ENCODE data around the gene SORCS2.

Gene SORCS2

GRCh38 chr4:7516096-7516772 is 323.9 kb downstream of the SORCS2 start:
- in situ Hi-C loops (cut with MboI; ENCODE audit: low sequenced_read_pairs): no loop called here

GRCh38 chr4:7516773-7517144 is 324.4 kb downstream of the SORCS2 start:
- in situ Hi-C loops (cut with MboI; ENCODE audit: low sequenced_read_pairs): no loop called here

- in situ Hi-C loops (cut with MboI; ENCODE audit: low sequenced_read_pairs): no loop called here
These were observed 326.7 kb downstream of the SORCS2 start for GRCh38 chr4:7518871-7519637.

- in situ Hi-C loops (cut with MboI; ENCODE audit: low sequenced_read_pairs): no loop called here
These were observed 327.5 kb downstream of the SORCS2 start for GRCh38 chr4:7519638-7520376.

GRCh38 chr4:7521666-7522065 is 329.3 kb downstream of the SORCS2 start:
- in situ Hi-C loops (cut with MboI; ENCODE audit: low sequenced_read_pairs): no loop called here

GRCh38 chr4:7522452-7523220 is 330.3 kb downstream of the SORCS2 start:
- in situ Hi-C loops (cut with MboI; ENCODE audit: low sequenced_read_pairs): no loop called here

GRCh38 chr4:7523526-7523925 is 331.2 kb downstream of the SORCS2 start:
- in situ Hi-C loops (cut with MboI; ENCODE audit: low sequenced_read_pairs): no loop called here

- in situ Hi-C loops (cut with MboI; ENCODE audit: low sequenced_read_pairs): no loop called here
These were observed 331.8 kb downstream of the SORCS2 start for GRCh38 chr4:7524064-7524682.

- in situ Hi-C loops (cut with MboI; ENCODE audit: low sequenced_read_pairs): no loop called here
These were observed 332.5 kb downstream of the SORCS2 start for GRCh38 chr4:7524843-7525242.

GRCh38 chr4:7526491-7526890 is 334.2 kb downstream of the SORCS2 start:
- in situ Hi-C loops (cut with MboI; ENCODE audit: low sequenced_read_pairs): no loop called here

- in situ Hi-C loops (cut with MboI; ENCODE audit: low sequenced_read_pairs): no loop called here
These were observed 334.7 kb downstream of the SORCS2 start for GRCh38 chr4:7526929-7527535.

- in situ Hi-C loops (cut with MboI; ENCODE audit: low sequenced_read_pairs): no loop called here
These were observed 337.2 kb downstream of the SORCS2 start for GRCh38 chr4:7529368-7530080.

- in situ Hi-C loops (cut with MboI; ENCODE audit: low sequenced_read_pairs): no loop called here
These were observed 337.7 kb downstream of the SORCS2 start for GRCh38 chr4:7530082-7530481.

- in situ Hi-C loops (cut with MboI; ENCODE audit: low sequenced_read_pairs): no loop called here
These were observed 338.7 kb downstream of the SORCS2 start for GRCh38 chr4:7530932-7531639.

GRCh38 chr4:7531640-7531994 is 339.3 kb downstream of the SORCS2 start:
- in situ Hi-C loops (cut with MboI; ENCODE audit: low sequenced_read_pairs): no loop called here

GRCh38 chr4:7532043-7532442 is 339.7 kb downstream of the SORCS2 start:
- in situ Hi-C loops (cut with MboI; ENCODE audit: low sequenced_read_pairs): no loop called here

GRCh38 chr4:7533267-7533666 is 340.9 kb downstream of the SORCS2 start:
- in situ Hi-C loops (cut with MboI; ENCODE audit: low sequenced_read_pairs): no loop called here

- in situ Hi-C loops (cut with MboI; ENCODE audit: low sequenced_read_pairs): no loop called here
These were observed 342.8 kb downstream of the SORCS2 start for GRCh38 chr4:7535094-7535493.

- in situ Hi-C loops (cut with MboI; ENCODE audit: low sequenced_read_pairs): no loop called here
These were observed 343.3 kb downstream of the SORCS2 start for GRCh38 chr4:7535619-7536018.
